ENCODE measurements around the gene PHC2.
A peak's percentile ranks its signal among the peaks of the same experiment; 100 is the strongest.

PHC2 gene

GRCh38 chr1:33374336-33375105 is 56.4 kb downstream of the PHC2 start:
- no peak overlapping the region for H3K4me3 ChIP-seq (replicated peaks in 1 of 2; ENCODE audit: low read depth in 2 of 2, low read length in 2 of 2)
- TF ChIP-seq CTCF (IDR thresholded peaks at IDR 0.05; ENCODE audit: low read depth, low read length) = no peak
- DNase-seq (ENCODE audit: low read depth in 2 of 2) = peak; percentile 32 to 39

GRCh38 chr1:33373606-33374005 is 57.3 kb downstream of the PHC2 start:
- no peak for DNase-seq (ENCODE audit: low read depth in 2 of 2)
- no peak for TF ChIP-seq CTCF (IDR thresholded peaks at IDR 0.05; ENCODE audit: low read depth, low read length)
- no peak overlapping the region for H3K4me3 ChIP-seq (replicated peaks in 1 of 2; ENCODE audit: low read depth in 2 of 2, low read length in 2 of 2)

GRCh38 chr1:33372677-33373076 is 58.2 kb downstream of the PHC2 start:
- no peak for DNase-seq (ENCODE audit: low read depth in 2 of 2)
- no peak overlapping the region for H3K4me3 ChIP-seq (replicated peaks in 1 of 2; ENCODE audit: low read depth in 2 of 2, low read length in 2 of 2)
- no peak for TF ChIP-seq CTCF (IDR thresholded peaks at IDR 0.05; ENCODE audit: low read depth, low read length)

- TF ChIP-seq CTCF (IDR thresholded peaks at IDR 0.05; ENCODE audit: low read depth, low read length) = no peak
- H3K4me3 ChIP-seq (replicated peaks in 1 of 2; ENCODE audit: low read depth in 2 of 2, low read length in 2 of 2) = no peak overlapping the region
- DNase-seq (ENCODE audit: low read depth in 2 of 2) = no peak
These were observed 58.7 kb downstream of the PHC2 start for GRCh38 chr1:33372162-33372561.

GRCh38 chr1:33371334-33371733 is 59.6 kb downstream of the PHC2 start:
- DNase-seq (ENCODE audit: low read depth in 2 of 2) = no peak
- no peak overlapping the region for H3K4me3 ChIP-seq (replicated peaks in 1 of 2; ENCODE audit: low read depth in 2 of 2, low read length in 2 of 2)
- no peak for TF ChIP-seq CTCF (IDR thresholded peaks at IDR 0.05; ENCODE audit: low read depth, low read length)

GRCh38 chr1:33370827-33371226 is 60.1 kb downstream of the PHC2 start:
- no peak for DNase-seq (ENCODE audit: low read depth in 2 of 2)
- no peak for TF ChIP-seq CTCF (IDR thresholded peaks at IDR 0.05; ENCODE audit: low read depth, low read length)

GRCh38 chr1:33370301-33370700 is 60.6 kb downstream of the PHC2 start:
- TF ChIP-seq CTCF (IDR thresholded peaks at IDR 0.05; ENCODE audit: low read depth, low read length) = no peak
- DNase-seq (ENCODE audit: low read depth in 2 of 2) = peak in 1 of 2 donors; percentile 69
- H3K4me3 ChIP-seq (replicated peaks in 1 of 2; ENCODE audit: low read depth in 2 of 2, low read length in 2 of 2) = no peak overlapping the region

More at GRCh38 chr1:33370827-33371226, 60.1 kb downstream of the PHC2 start:
- no peak overlapping the region for H3K4me3 ChIP-seq (replicated peaks in 1 of 2; ENCODE audit: low read depth in 2 of 2, low read length in 2 of 2)
